ENCODE measurements around the gene CHIA. TPM values are rescaled to one million over a fixed set of nuclear protein-coding genes. Genes with fewer than 3 reads are reported as not detected.

The CHIA gene
- total and polyA plus RNA-seq, 2 of the 8 experiments (the other 6 are each of a cell fraction or from before 2014, with no cell fraction given): not detected

GRCh38 chr1:111286912-111287311 is 3.7 kb upstream of the CHIA start:
- Histone ChIP-seq H3K4me3 (ENCODE audit: extremely low read depth in 1 of 4, insufficient read depth in 2 of 4, low read depth in 3 of 4, low read length in 4 of 4) (no peak overlapping the region), H3K79me2 (ENCODE audit: control insufficient read depth in 1 of 2, insufficient read depth in 2 of 2, low read length in 2 of 2) (no peaks in the 10 kb centered on the region), H2BK15ac (ENCODE audit: low read length) (no peak overlapping the region), H3K9me3 (ENCODE audit: insufficient read depth in 2 of 2, low read depth in 1 of 2, low read length in 1 of 2) (no peaks in the 10 kb centered on the region), H3K79me1 (ENCODE audit: low read depth, low read length) (no peaks in the 10 kb centered on the region), H3K36me3 (ENCODE audit: control insufficient read depth in 2 of 4, insufficient read depth in 4 of 4, low read length in 3 of 4) (no peaks in the 10 kb centered on the region), H2BK20ac (ENCODE audit: low read length) (no peak overlapping the region), H3K18ac (ENCODE audit: extremely low read depth, low read length) (no peak overlapping the region), H4K8ac (ENCODE audit: extremely low read depth, insufficient read depth, low read length) (no peak overlapping the region), H3K14ac (ENCODE audit: insufficient read length) (no peak overlapping the region), H2BK5ac (ENCODE audit: low read depth, low read length) (no peak overlapping the region), H3K9ac (replicated peaks in 1 of 4; ENCODE audit: extremely low read depth in 1 of 4, low read depth in 3 of 4, low read length in 3 of 4) (no peak overlapping the region), H2AFZ (ENCODE audit: low read length) (no peak overlapping the region), H4K91ac (replicated peaks; ENCODE audit: insufficient read length, low read length) (no peak overlapping the region), H3K4me2 (ENCODE audit: insufficient read depth in 1 of 2, low read depth in 2 of 2, low read length in 2 of 2) (no peak overlapping the region), H3K56ac (replicated peaks; ENCODE audit: insufficient read length, low read depth, low read length) (no peak overlapping the region), H3K4ac (replicated peaks; ENCODE audit: insufficient read length, low read depth, low read length) (no peak overlapping the region), H3K23ac (ENCODE audit: insufficient read length) (no peak overlapping the region), H4K20me1 (replicated peaks in 1 of 2; ENCODE audit: control insufficient read depth in 1 of 2, insufficient read depth in 2 of 2, low read length in 2 of 2) (no peaks in the 10 kb centered on the region), H3K27me3 (replicated peaks in 1 of 4; ENCODE audit: control insufficient read depth in 3 of 4, extremely low read depth in 1 of 4, insufficient read depth in 3 of 4, low read length in 3 of 4) (no peaks in the 10 kb centered on the region), H3K27ac (ENCODE audit: low read depth, low read length) (no peak overlapping the region), H2BK12ac (ENCODE audit: low read depth, low read length) (no peak overlapping the region), H4K5ac (ENCODE audit: insufficient read length, low read depth, low read length) (no peak overlapping the region), H2BK120ac (replicated peaks; ENCODE audit: low read depth, low read length) (no peak overlapping the region), H3K23me2 (ENCODE audit: low read depth, low read length) (no peaks in the 10 kb centered on the region), H3K4me1 (replicated peaks in 1 of 4; ENCODE audit: control insufficient read depth in 3 of 4, insufficient read depth in 4 of 4, low read length in 3 of 4) (no peaks in the 10 kb centered on the region), H2AK5ac (ENCODE audit: low read depth, low read length) (no peak overlapping the region)
- DNase-seq (ENCODE audit: low read depth in 1 of 2, low spot score in 2 of 2) (no peak), FAIRE-seq (no peak)
- WGBS, 2 experiments (ENCODE audit: extremely low coverage in 1 of 2, insufficient coverage in 1 of 2, insufficient read length in 1 of 2, insufficient replicate concordance in 2 of 2, low coverage in 1 of 2, low lambda C conversion rate in 2 of 2, missing lambda C conversion rate in 1 of 2): 11% methylated on average over 1 of the region's 1 CpG; no CpG with 5 or more reads in 1 of the 2 experiments
- ChIA-PET CTCF (ENCODE audit: partially characterized antibody) (interaction anchor here (3.0 kb wide), 1 partner anchor 16 kb away, joined by 11 read pairs; no protein-coding TSS in a partner anchor), POLR2A (ENCODE audit: partially characterized antibody) (no interaction called here)
- no peak for TF ChIP-seq KDM1A (IDR thresholded peaks at IDR 0.05; ENCODE audit: borderline replicate concordance, low read length)
- TF ChIP-seq TAF7 (optimal IDR thresholded peaks at IDR 0.05; ENCODE audit: borderline replicate concordance, low read depth, low read length): no peak
- no peak for TF ChIP-seq MAX (IDR thresholded peaks at IDR 0.05)
- no peak for TF ChIP-seq USF2 (IDR thresholded peaks at IDR 0.05; ENCODE audit: low read length)
- no peak for TF ChIP-seq POLR2AphosphoS5 (IDR thresholded peaks at IDR 0.05; ENCODE audit: low read depth, low read length)
- no peak for TF ChIP-seq RAD21 (IDR thresholded peaks at IDR 0.05 in 1 of 2, conservative IDR thresholded peaks at IDR 0.05 in 1 of 2; ENCODE audit: low read depth in 2 of 2, low read length in 2 of 2)
- TF ChIP-seq ATF3 (IDR thresholded peaks at IDR 0.05; ENCODE audit: insufficient read depth, low read depth, low read length): no peak
- no peak for TF ChIP-seq TCF12 (IDR thresholded peaks at IDR 0.05; ENCODE audit: low read depth, low read length)
- TF ChIP-seq SRF (IDR thresholded peaks at IDR 0.05; ENCODE audit: low read depth, low read length): no peak
- TF ChIP-seq POU5F1 (IDR thresholded peaks at IDR 0.05; ENCODE audit: low read depth, low read length): no peak
